Transverse colon (tissue), 4 donors: ENCODE measurements around the gene CAMTA1.

Source experiments
- EP300 ChIP-seq: sonication (generic); formaldehyde crosslinking; IDR thresholded peaks from one replicate; pipeline ENCODE4 v1.6.1; 2017; ENCODE audit warnings: antibody characterized with exemption, low read depth
- POLR2A ChIP-seq: fragments of 450-650 bp; IDR thresholded peaks from one replicate; pipeline ENCODE4 v1.6.1; 2016; ENCODE audit warnings: antibody characterized with exemption, mild to moderate bottlenecking, moderate library complexity
- POLR2AphosphoS5 ChIP-seq, 3 donors: sonication (generic); formaldehyde crosslinking; IDR thresholded peaks; one replicate each; pipeline ENCODE4 v1.6.1; 2016; ENCODE audit warnings: antibody characterized with exemption in 3 of 3
- TF ChIP-seq, protein P1 (sequence below), 5 experiments: fragments of 200-600 bp in 3 of 5; fragments of 450-650 bp in 2 of 5; sonication (generic) in 3 of 5; IDR thresholded peaks; 1 replicate in 2 of 5; 2 replicates in 3 of 5; pipeline ENCODE4 v1.5.1; 2016 to 2017; ENCODE audit warnings: antibody characterized with exemption in 5 of 5, inconsistent platforms in 3 of 5, mild to moderate bottlenecking in 2 of 5, moderate library complexity in 1 of 5

DNA sequence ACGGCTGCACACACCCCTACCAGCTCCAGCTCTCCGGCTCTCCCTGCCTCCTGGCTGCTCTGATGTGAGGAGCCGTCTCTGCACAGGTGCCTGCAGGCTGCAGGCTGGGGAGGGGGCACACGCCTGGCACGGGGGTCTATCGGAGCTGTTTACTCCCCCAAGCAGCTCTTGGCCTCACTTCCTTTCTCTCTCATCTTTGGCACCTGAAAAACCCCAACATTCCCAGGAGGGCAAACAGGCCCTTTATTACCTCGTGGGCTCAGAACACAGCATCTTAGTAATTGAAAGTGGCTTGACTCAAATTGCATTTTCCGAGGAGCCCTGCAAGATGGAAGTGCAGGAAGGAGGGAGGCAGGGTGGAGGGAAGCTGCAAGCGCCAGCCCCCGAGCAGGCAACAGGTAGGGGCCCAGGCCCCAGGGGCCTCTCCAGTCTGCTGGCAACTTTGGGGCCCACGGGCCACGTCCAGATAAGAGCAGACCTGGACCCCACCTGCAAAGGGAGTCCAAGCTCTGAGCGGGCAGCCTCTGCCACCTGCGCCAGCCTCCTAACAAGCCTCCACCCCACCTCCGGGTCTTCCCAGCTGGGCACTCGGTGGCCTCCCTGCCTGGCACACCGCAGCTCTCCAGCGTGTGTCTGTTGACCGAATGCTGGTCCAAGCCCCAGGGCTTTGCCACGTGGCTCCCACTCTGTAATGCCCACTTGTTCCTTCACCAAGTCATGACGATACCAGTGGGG is 722.2 kb downstream of the CAMTA1 start:
- TF ChIP-seq EP300 (no peak), POLR2AphosphoS5 (IDR thresholded peaks at IDR 0.05) (no peak), POLR2A (no peak)
- TF ChIP-seq, protein P1, sequence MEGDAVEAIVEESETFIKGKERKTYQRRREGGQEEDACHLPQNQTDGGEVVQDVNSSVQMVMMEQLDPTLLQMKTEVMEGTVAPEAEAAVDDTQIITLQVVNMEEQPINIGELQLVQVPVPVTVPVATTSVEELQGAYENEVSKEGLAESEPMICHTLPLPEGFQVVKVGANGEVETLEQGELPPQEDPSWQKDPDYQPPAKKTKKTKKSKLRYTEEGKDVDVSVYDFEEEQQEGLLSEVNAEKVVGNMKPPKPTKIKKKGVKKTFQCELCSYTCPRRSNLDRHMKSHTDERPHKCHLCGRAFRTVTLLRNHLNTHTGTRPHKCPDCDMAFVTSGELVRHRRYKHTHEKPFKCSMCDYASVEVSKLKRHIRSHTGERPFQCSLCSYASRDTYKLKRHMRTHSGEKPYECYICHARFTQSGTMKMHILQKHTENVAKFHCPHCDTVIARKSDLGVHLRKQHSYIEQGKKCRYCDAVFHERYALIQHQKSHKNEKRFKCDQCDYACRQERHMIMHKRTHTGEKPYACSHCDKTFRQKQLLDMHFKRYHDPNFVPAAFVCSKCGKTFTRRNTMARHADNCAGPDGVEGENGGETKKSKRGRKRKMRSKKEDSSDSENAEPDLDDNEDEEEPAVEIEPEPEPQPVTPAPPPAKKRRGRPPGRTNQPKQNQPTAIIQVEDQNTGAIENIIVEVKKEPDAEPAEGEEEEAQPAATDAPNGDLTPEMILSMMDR (IDR thresholded peaks at IDR 0.05), result no peak
